Stimulated activated CD4-positive, alpha-beta T cell treated with anti-CD3 and anti-CD28 coated beads, Interleukin-15, amount 100 ng/mL, for 48 hours (primary cell): ENCODE data around the gene CLIC3.

Source experiments
- DNase-seq, 2 donors: peaks; one replicate each; pipeline ENCODE4 v3.0.0-alpha.2; 2020; ENCODE audit warnings: low read depth in 2 of 2

Gene CLIC3

GRCh38 chr9:136964171-136964689 lies 32.1 kb downstream of the CLIC3 start:
- DNase-seq = no peak

- DNase-seq = no peak
Measured at GRCh38 chr9:136963751-136964150, 32.6 kb downstream of the CLIC3 start.

GRCh38 chr9:136963341-136963740 lies 33.0 kb downstream of the CLIC3 start:
- DNase-seq = no peak

- DNase-seq = no peak
Measured at GRCh38 chr9:136962701-136963248, 33.6 kb downstream of the CLIC3 start.

- no peak for DNase-seq
Measured at GRCh38 chr9:136962163-136962562, 34.2 kb downstream of the CLIC3 start.

DNA sequence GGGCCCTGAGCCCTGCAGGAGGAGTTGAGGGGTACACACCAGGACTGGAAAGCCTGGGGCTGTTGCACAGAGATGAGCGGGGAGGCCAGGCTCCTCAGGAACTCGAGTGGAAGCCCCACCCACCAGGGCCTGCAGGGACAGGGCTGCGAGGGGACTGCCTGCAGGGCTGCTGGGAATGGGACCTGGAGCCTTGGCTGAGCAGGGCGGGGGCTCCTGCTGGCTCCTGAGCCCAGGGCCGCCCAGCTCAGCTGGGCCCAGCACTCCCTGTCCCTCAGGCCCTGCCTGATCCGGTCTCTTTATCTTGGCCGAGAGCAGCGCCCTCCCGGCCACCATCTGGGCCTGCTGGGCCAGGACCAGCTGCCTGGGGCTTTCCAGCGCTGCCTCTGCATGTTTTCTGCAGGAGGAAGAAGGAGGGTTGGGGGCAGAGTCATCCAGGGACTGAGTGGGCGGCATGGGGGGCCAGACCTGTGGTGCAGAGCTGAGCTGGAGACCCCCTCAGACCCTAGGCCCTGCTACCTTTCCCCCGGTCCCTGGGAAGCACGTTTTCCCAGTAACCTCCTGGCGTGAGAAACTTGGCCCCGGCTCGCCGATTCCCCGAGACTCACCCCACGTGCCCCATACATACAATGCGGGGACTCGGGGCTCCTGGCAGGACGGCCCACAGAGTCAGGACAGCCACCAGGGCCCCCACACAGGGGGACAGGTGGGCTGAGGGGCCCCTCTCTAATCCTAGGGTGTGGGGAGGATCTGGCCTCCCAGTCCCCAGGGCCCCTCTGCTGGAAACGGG lies 34.9 kb downstream of the CLIC3 start:
- no peak for DNase-seq

- no peak for DNase-seq
Measured at GRCh38 chr9:136960938-136961275, 35.5 kb downstream of the CLIC3 start.

GRCh38 chr9:136960212-136960937 lies 36.0 kb downstream of the CLIC3 start:
- no peak for DNase-seq

- DNase-seq = no peak
Measured at GRCh38 chr9:136958898-136959850, 37.2 kb downstream of the CLIC3 start.

DNA sequence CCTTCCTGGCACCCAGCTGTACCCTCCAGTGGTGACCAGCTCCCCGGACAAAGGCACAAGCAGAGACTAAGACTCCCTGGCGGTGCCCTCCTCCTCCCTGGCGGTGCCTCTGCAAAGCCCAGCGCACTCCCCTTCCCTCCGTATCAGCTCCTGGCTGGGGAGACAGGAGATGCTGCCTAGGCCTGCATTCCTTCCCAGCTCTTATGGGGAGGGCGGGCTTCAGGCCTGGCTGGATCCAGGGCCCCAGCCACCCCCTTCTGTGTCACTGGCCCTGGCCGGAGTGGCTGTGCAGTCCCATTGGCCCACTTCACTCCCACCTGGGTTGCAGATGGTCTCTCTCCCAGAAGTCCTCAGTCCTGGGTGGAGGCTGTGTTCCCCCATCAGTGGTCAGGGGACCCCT lies 37.9 kb downstream of the CLIC3 start:
- no peak for DNase-seq

DNA sequence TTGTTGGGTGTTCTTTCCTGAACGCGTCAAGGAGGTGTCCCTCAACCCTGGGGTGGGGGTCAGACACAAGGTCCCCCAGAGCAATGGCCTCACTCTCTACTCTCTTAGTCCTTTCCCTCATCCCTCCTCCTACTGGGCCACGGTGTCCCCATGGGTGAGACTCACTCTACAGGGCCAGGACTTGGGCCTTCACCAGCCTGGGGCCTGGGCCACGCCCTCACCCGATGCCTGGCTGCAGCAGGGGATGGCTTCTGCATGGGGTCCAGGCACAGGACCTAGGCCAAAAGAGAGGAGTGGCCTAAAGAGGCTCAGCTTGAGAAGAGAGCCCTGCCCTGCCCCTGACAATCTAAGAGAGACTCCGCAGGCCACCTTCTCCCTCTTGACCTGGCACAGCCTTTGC lies 38.5 kb downstream of the CLIC3 start:
- DNase-seq = no peak

DNA sequence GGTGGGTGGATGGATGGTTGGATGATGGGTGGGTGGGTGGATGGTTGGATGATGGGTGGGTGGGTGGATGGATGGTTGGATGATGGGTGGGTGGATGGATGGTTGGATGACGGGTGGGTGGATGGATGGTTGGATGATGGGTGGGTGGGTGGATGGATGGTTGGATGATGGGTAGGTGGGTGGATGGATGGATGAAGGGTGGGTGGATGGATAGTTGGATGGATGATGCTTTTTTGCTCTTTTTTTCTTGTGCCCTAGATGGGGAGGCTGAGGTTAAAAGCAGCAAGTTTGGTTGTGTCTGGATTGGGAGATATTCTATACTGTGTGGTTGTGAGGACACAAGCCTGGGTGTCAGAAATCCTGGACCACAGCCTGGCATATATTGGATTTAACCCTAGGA lies 38.9 kb downstream of the CLIC3 start:
- DNase-seq = no peak

DNA sequence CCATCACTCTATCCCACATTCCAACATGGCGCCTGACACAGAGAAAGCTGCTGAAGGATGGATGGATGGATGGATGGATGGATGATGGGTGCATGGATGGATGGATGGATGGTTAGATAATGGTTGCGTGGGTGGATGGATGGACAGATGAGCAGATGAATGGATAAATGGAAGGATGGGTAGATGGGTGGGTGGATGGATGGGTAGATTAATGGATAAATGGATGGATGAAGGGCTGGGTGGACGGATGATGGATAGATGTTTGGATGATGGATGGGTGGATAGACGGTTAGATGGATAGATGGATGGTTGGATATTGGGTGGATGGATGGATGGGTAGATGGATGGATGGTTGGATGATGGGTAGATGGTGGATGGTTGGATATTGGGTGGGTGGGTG lies 39.8 kb downstream of the CLIC3 start:
- DNase-seq = no peak

DNA sequence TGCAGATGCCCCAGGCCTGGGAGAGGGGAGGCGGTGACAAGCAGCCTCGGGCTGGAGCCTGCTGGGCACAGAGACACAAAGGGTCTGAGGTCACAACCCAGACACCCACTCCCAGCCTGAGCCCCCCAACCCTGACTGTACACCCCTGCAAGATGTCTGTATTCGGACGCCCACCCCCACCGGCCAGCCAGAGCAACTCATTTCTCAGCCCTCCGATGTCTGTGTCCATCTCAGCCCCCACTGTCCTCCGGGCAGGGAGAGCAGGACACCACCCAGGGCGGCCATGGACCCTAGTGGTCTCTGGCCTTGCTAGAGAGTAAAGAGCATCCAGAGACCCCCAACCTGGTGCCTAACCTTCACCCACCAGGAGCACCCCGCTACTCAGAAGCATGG lies 40.4 kb downstream of the CLIC3 start:
- DNase-seq = no peak

DNA sequence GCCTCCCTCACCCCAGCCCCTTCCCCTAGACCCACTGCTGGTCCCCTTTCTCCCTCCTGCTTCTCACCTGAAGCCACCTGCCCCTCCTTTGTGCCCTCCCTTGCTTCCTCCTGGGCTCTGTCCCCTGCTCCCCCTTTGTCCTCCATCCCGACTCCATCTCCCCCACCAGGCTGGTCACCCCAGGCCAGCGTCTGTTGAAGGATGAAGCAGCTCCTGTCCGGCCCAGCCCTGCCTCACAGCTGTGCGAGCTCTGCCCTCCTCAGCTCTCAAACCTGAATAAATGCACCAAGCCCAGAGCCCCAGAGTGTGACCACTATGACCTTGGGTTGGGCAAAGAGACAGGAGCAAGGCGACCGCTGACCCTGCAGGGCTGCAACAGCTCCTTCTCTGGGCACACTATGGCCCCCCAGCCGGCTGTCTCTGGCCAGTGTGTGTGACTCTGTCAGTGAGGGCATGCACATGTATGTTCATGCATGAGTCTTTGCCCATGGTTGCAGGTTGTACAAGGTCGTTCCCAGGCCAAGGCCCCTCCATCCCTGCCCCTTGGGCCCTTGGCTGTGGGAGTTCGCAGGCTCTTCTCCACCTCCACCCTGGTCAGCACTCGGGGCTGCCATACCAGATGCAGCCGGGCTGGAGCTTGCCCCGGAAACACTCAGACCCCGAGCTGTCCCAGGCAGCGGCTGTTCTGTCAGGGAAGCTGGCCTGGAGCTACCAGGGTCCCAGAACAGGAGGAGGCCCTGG lies 41.0 kb downstream of the CLIC3 start:
- no peak for DNase-seq

- DNase-seq = no peak
Measured at GRCh38 chr9:136954270-136955083, 41.9 kb downstream of the CLIC3 start.

DNA sequence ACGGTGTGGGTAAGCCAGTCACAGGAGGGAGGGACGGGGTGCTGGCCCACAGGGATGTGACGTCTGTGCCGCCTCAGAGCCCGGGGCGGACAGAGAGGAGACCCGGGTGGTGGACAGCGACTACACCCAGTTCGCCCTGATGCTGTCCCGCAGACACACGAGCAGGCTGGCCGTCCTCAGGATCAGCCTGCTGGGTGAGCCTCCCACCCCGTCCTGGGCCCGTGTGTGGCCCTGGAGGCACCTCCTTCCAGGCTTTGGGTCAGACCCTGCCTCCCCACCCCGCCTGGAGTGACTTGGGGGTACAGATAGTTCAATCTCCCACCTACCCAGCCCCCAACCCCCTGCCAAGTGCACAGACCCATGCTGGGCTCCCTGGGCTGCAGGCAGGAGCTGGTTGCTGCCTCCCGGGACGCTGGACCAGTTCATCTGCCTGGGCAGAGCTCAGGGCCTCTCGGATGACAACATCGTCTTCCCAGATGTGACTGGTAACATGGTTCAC lies 42.5 kb downstream of the CLIC3 start:
- DNase-seq = no peak

- DNase-seq = no peak
Measured at GRCh38 chr9:136952876-136953770, 43.2 kb downstream of the CLIC3 start.

- no peak for DNase-seq
Measured at GRCh38 chr9:136952321-136952850, 44.0 kb downstream of the CLIC3 start.
